Upper lobe of left lung (tissue), 6 donors: ENCODE results near the gene DLGAP5. TPM values are rescaled to one million over a fixed set of nuclear protein-coding genes. Genes with fewer than 3 reads are reported as not detected.

ENCODE experiments used
- ATAC-seq, 2 donors: fragments of 200-7000 bp; cut with Tn5 transposase; one replicate each; pipeline ENCODE4 v1.9.1; 2022; ENCODE audit warnings: mild to moderate bottlenecking in 2 of 2, moderate library complexity in 2 of 2; ENCODE audit not compliant: low FRiP score in 2 of 2
- DNase-seq, 2 donors: peaks; one replicate each; pipeline ENCODE4 v3.0.0-alpha.2; 2019 to 2020
- H3K27ac ChIP-seq, 4 donors: fragments of 200-600 bp; sonication (generic); one replicate each; pipeline ENCODE4 v1.5.1; 2016 to 2019
- H3K27me3 ChIP-seq, 4 donors: fragments of 200-600 bp; sonication (generic); one replicate each; pipeline ENCODE4 v1.5.1; 2017 to 2019
- H3K36me3 ChIP-seq, 4 donors: fragments of 200-600 bp; sonication (generic); one replicate each; pipeline ENCODE4 v1.5.1; 2016 to 2019
- H3K4me1 ChIP-seq, 4 donors: fragments of 200-600 bp; sonication (generic); one replicate each; pipeline ENCODE4 v1.5.1; 2018 to 2019
- H3K4me3 ChIP-seq, 4 donors: fragments of 200-600 bp; sonication (generic); one replicate each; pipeline ENCODE4 v1.5.1; 2017 to 2019; ENCODE audit warnings: mild to moderate bottlenecking in 2 of 4, moderate library complexity in 1 of 4
- H3K9me3 ChIP-seq, 4 donors: fragments of 200-600 bp; sonication (generic); one replicate each; pipeline ENCODE4 v1.5.1; 2018 to 2019
- EP300 ChIP-seq, 4 donors: sonication (generic); formaldehyde crosslinking; IDR thresholded peaks; one replicate each; pipeline ENCODE4 v1.5.1; 2017; ENCODE audit warnings: antibody characterized with exemption in 4 of 4, control low read depth in 2 of 4
- POLR2A ChIP-seq, 4 donors: fragments of 450-650 bp; IDR thresholded peaks; one replicate each; pipeline ENCODE4 v1.5.1; 2016 to 2017; ENCODE audit warnings: antibody characterized with exemption in 4 of 4, mild to moderate bottlenecking in 2 of 4
- POLR2AphosphoS5 ChIP-seq, 2 donors: sonication (generic); formaldehyde crosslinking; IDR thresholded peaks; one replicate each; pipeline ENCODE4 v1.5.1; 2017; ENCODE audit warnings: antibody characterized with exemption in 2 of 2
- WGBS, 2 donors: methylation state at CpG; one replicate each; pipeline ENCODE4 v1.1.5; 2017 to 2018; 5-methylcytosine and 5-hydroxymethylcytosine counted together
- total RNA-seq, 6 donors: library from RNA; depleted of rRNA in 4 of 6; stranded (reverse); fragments of >200 nt in 4 of 6; gene quantifications; one replicate each; pipeline versions ENCODE4 v1.1.0 to v1.2.1, GENCODE V29; 2016 to 2021
- TF ChIP-seq, protein P1 (sequence below), 6 experiments: fragments of 450-650 bp in 4 of 6; fragments of 200-600 bp in 2 of 6; sonication (generic) in 2 of 6; IDR thresholded peaks; one replicate each; pipeline ENCODE4 v1.5.1; 2016 to 2019; ENCODE audit warnings: antibody characterized with exemption in 6 of 6
- donor health status: DM: no; HTN: no; CAD: no; lungs with moderate emphysema.
- donor health status: DM: no; HTN: yes; CAD: no; lungs with severe emphysema.

The DLGAP5 gene
- total RNA-seq, 6 donors from 2014 or later, result 0.39 to 1.6 (median 0.87) TPM; not detected in 2

DNA sequence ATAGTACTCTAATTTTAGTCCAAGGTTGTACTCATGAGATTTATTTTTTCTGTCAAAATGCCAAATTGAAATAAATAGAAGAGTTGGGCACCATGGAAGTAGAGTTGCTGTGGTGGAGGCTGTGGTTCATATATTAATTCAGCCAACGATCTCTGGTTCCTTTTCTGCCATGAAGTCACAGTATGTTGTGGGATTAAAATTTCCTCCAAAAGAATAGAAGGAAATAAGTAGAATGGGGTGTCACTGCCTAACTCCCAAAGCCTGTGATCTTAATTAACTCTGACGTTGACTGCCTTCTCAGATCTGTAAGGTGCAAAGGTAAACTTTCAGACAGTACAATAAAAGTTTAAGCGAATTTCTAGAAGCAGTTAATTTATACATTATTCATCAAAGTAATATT lies 42.2 kb upstream of the DLGAP5 start:
- H3K27me3 ChIP-seq, result no peaks in the 10 kb centered on the region
- no peak overlapping the region for H3K27ac ChIP-seq
- 42 to 47% methylated on average over 3 of the region's 3 CpGs for WGBS, 2 donors
- no peak overlapping the region for H3K4me3 ChIP-seq
- H3K9me3 ChIP-seq, result no peaks in the 10 kb centered on the region
- TF ChIP-seq EP300 (IDR thresholded peaks at IDR 0.05) (no peak), POLR2A (IDR thresholded peaks at IDR 0.05) (no peak), POLR2AphosphoS5 (IDR thresholded peaks at IDR 0.05) (no peak)
- TF ChIP-seq, protein P1, sequence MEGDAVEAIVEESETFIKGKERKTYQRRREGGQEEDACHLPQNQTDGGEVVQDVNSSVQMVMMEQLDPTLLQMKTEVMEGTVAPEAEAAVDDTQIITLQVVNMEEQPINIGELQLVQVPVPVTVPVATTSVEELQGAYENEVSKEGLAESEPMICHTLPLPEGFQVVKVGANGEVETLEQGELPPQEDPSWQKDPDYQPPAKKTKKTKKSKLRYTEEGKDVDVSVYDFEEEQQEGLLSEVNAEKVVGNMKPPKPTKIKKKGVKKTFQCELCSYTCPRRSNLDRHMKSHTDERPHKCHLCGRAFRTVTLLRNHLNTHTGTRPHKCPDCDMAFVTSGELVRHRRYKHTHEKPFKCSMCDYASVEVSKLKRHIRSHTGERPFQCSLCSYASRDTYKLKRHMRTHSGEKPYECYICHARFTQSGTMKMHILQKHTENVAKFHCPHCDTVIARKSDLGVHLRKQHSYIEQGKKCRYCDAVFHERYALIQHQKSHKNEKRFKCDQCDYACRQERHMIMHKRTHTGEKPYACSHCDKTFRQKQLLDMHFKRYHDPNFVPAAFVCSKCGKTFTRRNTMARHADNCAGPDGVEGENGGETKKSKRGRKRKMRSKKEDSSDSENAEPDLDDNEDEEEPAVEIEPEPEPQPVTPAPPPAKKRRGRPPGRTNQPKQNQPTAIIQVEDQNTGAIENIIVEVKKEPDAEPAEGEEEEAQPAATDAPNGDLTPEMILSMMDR (IDR thresholded peaks at IDR 0.05), result no peak
- no peak for ATAC-seq
- no peak for DNase-seq
- no peaks in the 10 kb centered on the region for H3K36me3 ChIP-seq
- no peaks in the 10 kb centered on the region for H3K4me1 ChIP-seq

DNA sequence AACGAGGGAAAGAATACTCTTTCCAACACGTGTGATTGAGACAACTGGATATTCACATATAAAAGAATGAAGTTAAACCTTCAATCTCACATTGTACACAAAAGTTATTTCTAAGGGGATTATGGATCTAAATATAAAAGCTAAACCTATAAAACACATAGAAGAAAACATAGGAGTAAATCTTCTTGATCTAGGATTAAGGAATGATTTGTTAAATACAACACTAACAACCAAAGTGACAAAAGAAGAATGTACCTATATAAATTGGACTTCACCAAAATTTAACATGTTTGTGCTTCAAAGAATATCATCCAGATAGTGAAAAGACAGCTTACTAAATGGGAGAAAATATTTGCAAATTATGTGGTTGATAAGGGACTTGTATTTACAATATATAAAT lies 36.9 kb upstream of the DLGAP5 start:
- Histone ChIP-seq H3K27me3 (no peaks in the 10 kb centered on the region), H3K36me3 (no peaks in the 10 kb centered on the region), H3K4me3 (no peak overlapping the region), H3K27ac (no peak overlapping the region), H3K4me1 (no peaks in the 10 kb centered on the region), H3K9me3 (peaks cover 10 to 13% (median 12%) of the 10 kb centered on the region in 4 donors)
- 80 to 89% methylated on average over 2 of the region's 2 CpGs for WGBS, 2 donors
- TF ChIP-seq, protein P1 (IDR thresholded peaks at IDR 0.05), result no peak
- no peak for TF ChIP-seq POLR2AphosphoS5 (IDR thresholded peaks at IDR 0.05)
- no peak for TF ChIP-seq EP300 (IDR thresholded peaks at IDR 0.05)
- no peak for TF ChIP-seq POLR2A (IDR thresholded peaks at IDR 0.05)
- DNase-seq (no peak), ATAC-seq (no peak)

DNA sequence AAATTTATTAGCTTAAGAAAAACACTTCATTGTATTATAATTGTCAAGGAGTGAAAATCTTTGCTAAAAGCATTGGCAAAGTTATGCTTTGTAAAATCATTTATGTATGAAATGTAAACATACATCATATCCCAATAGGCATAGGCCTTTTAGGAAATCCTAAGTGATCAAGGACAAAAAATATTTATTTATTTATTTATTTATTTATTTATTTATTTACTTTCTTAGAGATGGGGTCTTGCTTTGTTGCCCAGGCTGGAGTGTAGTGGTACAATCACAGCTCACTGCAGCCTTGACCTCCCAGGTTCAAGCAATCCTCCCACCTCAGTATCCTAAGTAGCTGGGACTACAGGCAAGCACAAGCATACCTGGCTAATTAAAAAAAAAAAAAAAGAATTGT lies 32.0 kb upstream of the DLGAP5 start:
- H3K9me3 ChIP-seq, result peaks cover 10 to 13% (median 12%) of the 10 kb centered on the region in 4 donors
- TF ChIP-seq, protein P1 (IDR thresholded peaks at IDR 0.05), result no peak
- TF ChIP-seq POLR2A (IDR thresholded peaks at IDR 0.05), result no peak
- TF ChIP-seq POLR2AphosphoS5 (IDR thresholded peaks at IDR 0.05), result no peak
- no peak for TF ChIP-seq EP300 (IDR thresholded peaks at IDR 0.05)
- no peak overlapping the region for H3K27ac ChIP-seq
- ATAC-seq (no peak), DNase-seq (no peak)
- H3K36me3 ChIP-seq, result no peaks in the 10 kb centered on the region
- no peaks in the 10 kb centered on the region for H3K4me1 ChIP-seq
- H3K4me3 ChIP-seq, result no peak overlapping the region
- H3K27me3 ChIP-seq, result no peaks in the 10 kb centered on the region

DNA sequence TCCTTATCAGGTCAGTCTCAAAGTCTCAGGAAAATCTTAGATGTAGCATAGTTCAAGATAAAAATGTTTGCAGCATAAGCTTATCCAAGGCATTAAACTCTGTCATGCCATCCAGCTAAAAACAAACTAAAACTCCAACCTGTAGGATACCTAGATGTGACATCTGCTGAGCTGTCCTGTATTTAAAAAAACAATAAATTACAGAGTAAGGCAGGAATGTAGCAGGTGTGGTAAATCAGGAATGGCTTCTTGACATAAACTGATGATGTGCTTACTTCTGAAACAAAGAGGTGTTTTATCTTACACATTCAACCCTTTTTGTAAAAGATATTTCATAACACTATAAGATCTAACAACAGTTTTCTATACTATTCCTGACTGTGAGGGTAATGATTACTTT lies 30.6 kb upstream of the DLGAP5 start:
- no peak for ATAC-seq
- H3K9me3 ChIP-seq, result peaks cover 4 to 7% (median 6%) of the 10 kb centered on the region in 4 donors
- TF ChIP-seq EP300 (IDR thresholded peaks at IDR 0.05) (no peak), POLR2A (IDR thresholded peaks at IDR 0.05) (no peak), POLR2AphosphoS5 (IDR thresholded peaks at IDR 0.05) (no peak)
- TF ChIP-seq, protein P1 (IDR thresholded peaks at IDR 0.05), result no peak
- no peak for DNase-seq
- H3K4me1 ChIP-seq, result no peaks in the 10 kb centered on the region
- H3K27me3 ChIP-seq, result no peaks in the 10 kb centered on the region
- no peak overlapping the region for H3K4me3 ChIP-seq
- H3K27ac ChIP-seq, result no peak overlapping the region
- H3K36me3 ChIP-seq, result no peaks in the 10 kb centered on the region

DNA sequence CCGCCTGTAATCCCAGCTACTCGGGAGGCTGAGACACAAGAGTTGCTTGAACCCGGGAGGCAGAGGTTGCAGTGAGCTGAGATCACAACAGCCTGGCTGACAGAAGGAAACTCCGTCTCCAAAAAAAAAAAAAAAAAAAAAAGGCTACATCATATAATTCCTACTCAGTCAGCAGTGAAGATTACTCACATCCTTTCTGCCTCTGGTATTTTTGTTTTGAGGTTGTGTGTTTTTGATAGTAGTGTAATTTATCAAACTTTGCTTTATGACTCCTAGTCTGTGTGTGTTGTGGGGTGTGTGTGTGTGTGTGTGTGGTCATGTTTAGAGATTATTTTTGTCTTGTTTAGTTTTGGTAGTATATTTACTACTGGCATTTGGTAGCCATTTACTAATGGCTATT lies 29.8 kb upstream of the DLGAP5 start:
- no peak for TF ChIP-seq EP300 (IDR thresholded peaks at IDR 0.05)
- H3K4me1 ChIP-seq, result no peaks in the 10 kb centered on the region
- no peak overlapping the region for H3K27ac ChIP-seq
- no peaks in the 10 kb centered on the region for H3K27me3 ChIP-seq
- H3K36me3 ChIP-seq, result no peaks in the 10 kb centered on the region
- 82 to 85% methylated on average over 4 of the region's 4 CpGs for WGBS, 2 donors
- peaks cover 0 to under 1% (median under 1%) of the 10 kb centered on the region in 4 donors for H3K9me3 ChIP-seq
- no peak overlapping the region for H3K4me3 ChIP-seq
- DNase-seq (no peak), ATAC-seq (no peak)
